ENCODE results near the gene LDLRAD3.

LDLRAD3 gene

GRCh38 chr11:36210529-36210928, 266.7 kb downstream of the LDLRAD3 start:
- Histone ChIP-seq H3F3A (ENCODE audit: control insufficient read depth, insufficient read depth) (no peaks in the 10 kb centered on the region), H3K36me3 (ENCODE audit: control insufficient read depth, low read length) (no peaks in the 10 kb centered on the region), H3K4me1 (ENCODE audit: control insufficient read depth, low read length) (no peaks in the 10 kb centered on the region)

GRCh38 chr11:36211761-36212430, 268.0 kb downstream of the LDLRAD3 start:
- no peaks in the 10 kb centered on the region for H3F3A ChIP-seq (ENCODE audit: control insufficient read depth, insufficient read depth)
- H3K4me3 ChIP-seq (ENCODE audit: low read length), result no peak overlapping the region
- H3K27ac ChIP-seq (ENCODE audit: low read depth, low read length), result no peak overlapping the region
- no peak for TF ChIP-seq CTCF (IDR thresholded peaks at IDR 0.05; ENCODE audit: low read depth, low read length, poor library complexity, severe bottlenecking)
- no peak for TF ChIP-seq EZH2phosphoT487 (IDR thresholded peaks at IDR 0.05; ENCODE audit: borderline replicate concordance, low read length)
- no peaks in the 10 kb centered on the region for H3K79me2 ChIP-seq (ENCODE audit: control insufficient read depth, low read length)
- no peaks in the 10 kb centered on the region for H3K9me2 ChIP-seq (replicated peaks; ENCODE audit: control insufficient read depth, low read length)
- no peaks in the 10 kb centered on the region for H3K4me1 ChIP-seq (ENCODE audit: control insufficient read depth, low read length)
- no peaks in the 10 kb centered on the region for H3K9me3 ChIP-seq (ENCODE audit: control insufficient read depth, insufficient read depth, low read length)
- no peak overlapping the region for H3K4me2 ChIP-seq (ENCODE audit: low read length)
- H4K20me1 ChIP-seq (ENCODE audit: control insufficient read depth, insufficient read depth, low read depth, low read length), result no peaks in the 10 kb centered on the region
- no peaks in the 10 kb centered on the region for H3K27me3 ChIP-seq (ENCODE audit: control insufficient read depth, low read length)
- H3K36me3 ChIP-seq (ENCODE audit: control insufficient read depth, low read length), result no peaks in the 10 kb centered on the region

More at GRCh38 chr11:36210529-36210928, 266.7 kb downstream of the LDLRAD3 start:
- Histone ChIP-seq H4K20me1 (ENCODE audit: control insufficient read depth, insufficient read depth, low read depth, low read length) (no peaks in the 10 kb centered on the region), H3K27me3 (ENCODE audit: control insufficient read depth, low read length) (no peaks in the 10 kb centered on the region), H3K27ac (ENCODE audit: low read depth, low read length) (no peak overlapping the region), H3K4me3 (ENCODE audit: low read length) (no peak overlapping the region), H3K79me2 (ENCODE audit: control insufficient read depth, low read length) (no peaks in the 10 kb centered on the region), H3K9me3 (ENCODE audit: control insufficient read depth, insufficient read depth, low read length) (no peaks in the 10 kb centered on the region), H3K9me2 (replicated peaks; ENCODE audit: control insufficient read depth, low read length) (no peaks in the 10 kb centered on the region), H3K4me2 (ENCODE audit: low read length) (no peak overlapping the region)
- TF ChIP-seq EZH2phosphoT487 (IDR thresholded peaks at IDR 0.05; ENCODE audit: borderline replicate concordance, low read length) (no peak), CTCF (IDR thresholded peaks at IDR 0.05; ENCODE audit: low read depth, low read length, poor library complexity, severe bottlenecking) (no peak)

GRCh38 chr11:36212564-36213392, 268.9 kb downstream of the LDLRAD3 start:
- TF ChIP-seq EZH2phosphoT487 (IDR thresholded peaks at IDR 0.05; ENCODE audit: borderline replicate concordance, low read length), result no peak
- no peak for TF ChIP-seq CTCF (IDR thresholded peaks at IDR 0.05; ENCODE audit: low read depth, low read length, poor library complexity, severe bottlenecking)
- H3K4me2 ChIP-seq (ENCODE audit: low read length), result no peak overlapping the region
- no peaks in the 10 kb centered on the region for H3K9me2 ChIP-seq (replicated peaks; ENCODE audit: control insufficient read depth, low read length)
- H3K9me3 ChIP-seq (ENCODE audit: control insufficient read depth, insufficient read depth, low read length), result no peaks in the 10 kb centered on the region
- no peaks in the 10 kb centered on the region for H4K20me1 ChIP-seq (ENCODE audit: control insufficient read depth, insufficient read depth, low read depth, low read length)
- no peaks in the 10 kb centered on the region for H3K4me1 ChIP-seq (ENCODE audit: control insufficient read depth, low read length)
- H3K4me3 ChIP-seq (ENCODE audit: low read length), result no peak overlapping the region
- no peak overlapping the region for H3K27ac ChIP-seq (ENCODE audit: low read depth, low read length)
- H3K79me2 ChIP-seq (ENCODE audit: control insufficient read depth, low read length), result no peaks in the 10 kb centered on the region
- no peaks in the 10 kb centered on the region for H3K27me3 ChIP-seq (ENCODE audit: control insufficient read depth, low read length)
- H3F3A ChIP-seq (ENCODE audit: control insufficient read depth, insufficient read depth), result no peaks in the 10 kb centered on the region
- H3K36me3 ChIP-seq (ENCODE audit: control insufficient read depth, low read length), result no peaks in the 10 kb centered on the region

Measured in DOHH2 (cell line).